HG02798 (cell line): ENCODE data around the gene FDX1.

Source experiments
- ATAC-seq: cut with Tn5 transposase; IDR thresholded peaks from one replicate; pipeline ENCODE4 v1.9.1; 2021; ENCODE audit warnings: mild to moderate bottlenecking; ENCODE audit not compliant: unreplicated experiment, poor library complexity

Gene FDX1

DNA sequence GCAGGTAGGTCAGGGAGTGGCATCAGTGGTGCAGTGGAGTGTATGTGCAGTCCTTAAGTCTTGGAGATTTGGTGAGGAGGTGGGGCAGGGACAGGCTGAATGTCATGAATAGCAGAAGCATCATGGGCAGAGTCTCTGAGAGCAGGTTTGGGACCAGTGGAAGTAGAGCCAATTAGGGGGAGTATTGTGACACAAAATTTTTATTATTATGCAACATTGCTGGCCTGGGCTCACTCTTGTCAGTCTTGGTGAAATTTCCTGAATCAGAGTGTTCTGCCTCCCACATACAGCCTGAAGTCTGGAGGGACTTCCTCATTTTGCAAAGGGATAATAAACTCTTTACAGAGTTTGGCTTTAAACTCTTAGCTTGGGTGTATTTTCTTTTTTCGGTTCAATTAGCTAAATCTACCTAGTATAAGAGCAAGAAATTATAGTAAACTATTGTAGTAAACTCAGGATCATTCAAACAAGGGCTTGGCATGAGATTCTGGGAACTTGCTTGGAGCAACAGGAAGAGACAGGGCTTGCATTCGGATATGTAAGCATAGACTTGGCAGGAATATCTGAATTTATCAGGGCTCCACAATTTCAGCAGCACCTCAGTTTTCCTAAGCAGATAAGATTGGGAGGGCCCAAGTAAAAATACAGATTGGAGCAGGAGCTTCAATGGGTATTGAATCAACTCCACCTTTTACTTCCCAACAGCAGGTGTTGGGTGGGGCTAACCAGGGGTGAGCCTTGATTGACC, 67.7 kb downstream of the FDX1 start:
- no peak for ATAC-seq

DNA sequence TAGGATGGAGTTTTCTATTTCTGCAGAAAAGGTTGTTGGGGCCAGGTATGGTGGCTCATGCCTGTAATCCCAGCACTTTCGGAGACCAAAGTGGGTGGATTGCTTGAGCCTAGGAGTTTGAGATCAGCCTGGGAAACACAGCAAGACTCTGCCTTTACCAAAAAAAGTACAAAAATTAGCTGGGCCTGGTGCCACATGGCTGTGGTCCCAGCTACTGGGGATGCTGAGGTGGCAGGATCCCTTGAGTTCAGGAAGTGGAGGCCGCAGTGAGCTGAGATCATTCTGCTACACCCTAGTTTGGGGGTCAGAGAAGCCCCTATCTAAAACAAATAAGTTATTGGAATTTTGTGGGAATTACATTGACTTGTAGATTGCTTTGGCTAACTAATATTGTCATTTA, 71.7 kb downstream of the FDX1 start:
- ATAC-seq: no peak

DNA sequence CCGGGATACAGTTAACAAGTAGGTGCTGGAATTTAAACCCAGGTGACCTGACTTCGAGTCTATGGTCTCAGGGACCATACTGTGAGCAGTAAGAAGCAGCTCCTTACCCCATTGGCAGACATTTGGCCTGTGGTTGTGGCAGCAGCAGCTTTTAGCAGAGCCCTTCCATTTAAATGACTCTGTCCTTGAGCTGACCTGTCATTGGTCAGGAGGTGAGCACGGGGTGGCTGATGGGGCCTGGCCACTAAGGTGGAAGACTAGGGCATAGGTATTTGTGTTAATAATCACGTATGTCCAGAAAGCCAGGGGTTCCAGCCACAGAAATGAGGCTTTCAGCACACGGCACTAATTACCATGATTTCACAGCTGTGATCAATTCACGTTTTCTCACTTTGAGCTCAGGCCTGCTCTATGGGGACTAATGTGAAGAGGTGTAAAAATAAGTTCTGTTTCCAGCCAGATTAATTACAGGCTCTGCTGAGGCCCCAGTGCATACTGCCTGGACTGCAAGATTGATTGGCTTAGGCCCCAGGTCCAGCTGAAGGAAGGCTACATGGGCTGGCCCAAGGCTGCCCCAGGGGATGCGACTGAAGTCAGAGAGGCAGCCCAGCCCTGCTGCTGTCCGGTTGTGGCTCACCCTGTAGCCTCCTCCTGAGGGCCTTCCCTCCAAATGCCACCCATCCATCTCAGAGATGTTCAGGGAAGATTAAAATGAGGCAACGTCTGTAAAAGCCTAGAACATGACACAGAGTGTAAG, 76.0 kb downstream of the FDX1 start:
- ATAC-seq: no peak

DNA sequence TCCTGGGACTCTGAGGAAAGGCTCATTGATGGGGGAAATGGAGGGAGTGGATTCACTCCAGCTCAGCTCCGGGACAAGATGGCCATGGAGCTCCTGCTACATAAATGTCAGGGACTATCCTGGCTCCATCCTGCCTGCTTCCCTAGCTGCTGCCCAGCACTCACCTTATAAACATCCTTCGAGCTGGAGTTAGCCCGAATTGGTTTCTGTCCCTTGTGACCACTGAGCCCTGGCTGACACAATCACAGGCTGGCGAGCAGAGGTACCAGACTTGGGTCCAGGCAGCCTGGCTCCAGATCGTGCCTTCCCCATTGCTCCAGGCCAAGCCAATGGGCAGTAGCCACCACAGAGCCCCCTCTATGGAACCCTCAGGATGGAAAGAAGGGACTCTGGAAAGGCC, 77.6 kb downstream of the FDX1 start:
- ATAC-seq: no peak

DNA sequence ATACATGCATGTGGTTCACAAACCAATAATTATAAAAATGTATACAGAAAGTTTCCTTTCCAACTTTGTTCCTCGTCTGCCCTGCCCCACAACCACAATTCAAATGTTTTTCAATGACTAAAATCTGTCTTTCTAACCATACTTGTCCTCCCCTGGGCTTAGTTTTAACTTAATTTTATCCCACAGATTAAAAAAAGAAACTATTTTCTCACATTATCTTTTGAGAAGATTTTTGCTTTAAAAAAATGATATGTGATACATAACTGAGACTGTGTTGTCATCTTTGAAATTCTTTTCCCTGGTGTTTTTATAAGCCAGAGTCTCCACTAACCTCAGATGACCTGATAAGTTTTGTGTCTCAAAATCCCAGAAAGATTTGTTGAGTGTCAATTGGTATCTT, 79.0 kb downstream of the FDX1 start:
- ATAC-seq: no peak

DNA sequence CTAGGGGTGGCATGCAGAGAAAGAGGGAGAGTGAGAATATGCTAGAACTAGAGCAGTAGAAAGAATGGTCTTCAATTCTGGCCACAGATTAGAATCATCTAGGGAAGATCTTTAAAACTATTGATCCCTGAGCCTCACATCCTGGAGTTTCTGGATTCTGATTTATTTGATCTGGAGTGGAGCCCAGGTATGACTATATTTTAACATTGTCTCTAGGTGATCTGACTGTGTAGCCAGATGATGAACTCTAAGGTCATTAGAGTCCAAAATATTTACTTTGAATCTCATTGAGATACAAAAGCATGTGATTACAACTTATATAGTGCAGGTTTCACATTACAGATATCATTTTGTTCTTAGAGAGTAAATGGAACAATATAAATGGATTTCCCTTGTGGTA, 79.7 kb downstream of the FDX1 start:
- no peak for ATAC-seq

DNA sequence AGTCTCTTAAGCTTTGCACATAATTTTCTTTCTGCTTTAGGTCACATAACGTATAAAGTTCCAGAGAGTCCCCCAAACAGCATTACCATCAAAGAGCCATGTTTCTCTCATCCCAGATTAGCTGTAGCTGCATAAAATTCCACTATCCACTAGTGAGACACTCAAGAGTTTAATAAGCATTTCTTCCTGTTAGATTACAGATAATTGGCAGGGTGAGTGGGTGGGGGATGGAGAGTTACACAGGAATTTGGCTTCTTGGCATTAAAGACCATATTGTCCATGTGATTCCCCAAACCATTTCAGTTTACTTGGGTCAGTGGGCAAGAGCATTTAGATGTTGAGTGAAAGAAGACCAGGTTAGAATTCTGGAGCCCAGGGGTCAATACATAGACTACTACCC, 82.3 kb downstream of the FDX1 start:
- ATAC-seq: no peak

DNA sequence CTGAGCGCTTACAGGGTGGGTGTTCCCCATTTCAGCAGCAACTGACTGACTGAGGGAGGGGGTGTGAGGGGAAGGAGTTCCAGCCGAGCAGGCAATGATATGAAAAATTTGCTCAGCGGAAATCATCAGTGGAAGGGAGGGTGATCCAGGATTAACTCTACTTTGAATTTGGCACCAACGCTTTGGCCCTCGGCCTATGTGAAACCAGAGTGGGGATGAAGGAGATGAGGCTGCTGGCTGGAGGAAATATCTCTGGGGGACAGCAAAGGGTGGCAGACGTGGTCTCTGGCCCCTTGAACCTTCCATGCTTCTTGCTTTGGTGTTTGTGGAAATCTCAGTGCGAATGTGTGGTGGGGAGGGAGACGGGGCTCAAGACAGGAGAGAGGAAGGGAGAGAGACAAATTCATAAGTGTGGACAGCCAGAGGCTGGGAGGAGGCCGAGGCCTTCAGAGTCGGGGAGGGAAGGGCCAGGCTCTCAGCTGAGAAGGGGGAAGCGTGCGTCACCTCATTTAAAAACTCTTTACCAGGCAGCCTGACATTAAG, 83.6 kb downstream of the FDX1 start:
- ATAC-seq: no peak

DNA sequence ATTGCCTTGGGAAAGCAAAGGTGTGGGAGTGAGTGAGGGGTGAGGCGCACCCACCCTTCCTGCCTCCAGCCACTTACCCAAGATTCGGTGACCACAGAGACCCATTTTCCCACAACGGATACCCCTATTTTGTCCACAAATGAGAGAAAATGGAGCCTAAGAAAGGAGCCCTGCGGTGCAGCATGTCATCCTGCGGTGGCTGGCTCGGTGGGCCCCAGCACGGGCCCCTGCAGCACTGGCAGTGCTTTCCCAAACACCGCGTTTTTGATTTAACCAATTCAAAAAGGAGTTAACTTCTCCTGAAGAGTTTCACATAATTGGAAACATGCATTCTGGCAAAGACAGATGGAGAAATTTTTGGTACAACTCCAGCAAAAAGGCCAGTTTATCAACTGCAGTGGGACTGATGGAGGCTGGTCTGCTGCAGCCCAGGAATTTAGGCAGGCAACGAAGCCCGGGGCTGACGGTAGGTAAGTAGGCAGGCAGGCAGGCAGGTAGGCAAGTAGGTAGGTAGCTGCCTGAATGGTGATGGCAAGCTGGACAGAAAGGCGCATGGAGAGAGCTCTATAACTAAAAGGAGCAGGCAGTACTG, 84.2 kb downstream of the FDX1 start:
- no peak for ATAC-seq
